IMR-90 (cell line): ENCODE data around the gene POU2F2. TPM values are rescaled to one million over a fixed set of nuclear protein-coding genes. Genes with fewer than 3 reads are reported as not detected.

Experiments used
- ATAC-seq: fragments of 200-7000 bp; cut with Tn5 transposase; 2 replicates; pipeline ENCODE4 v1.9.1; 2020; ENCODE audit warnings: low read depth, mild to moderate bottlenecking, moderate library complexity
- BruUV-seq: library from RNA; stranded (reverse); fragments of 400-500 nt; replicated peaks from 2 replicates; lab custom pipeline; 2021; lab: Mats Ljungman, UMichigan
- CTCF ChIA-PET: fragments of 300-600 bp; formaldehyde crosslinking; extraction: SDS; loops from one replicate; lab custom pipeline; 2021; ENCODE audit warnings: antibody characterized with exemption; lab: Yijun Ruan, JAX
- POLR2A ChIA-PET: fragments of 300-600 bp; sonication (Branson Sonifier 250); formaldehyde crosslinking; loops from one replicate; lab custom pipeline; 2022; ENCODE audit warnings: antibody characterized with exemption; ENCODE audit not compliant: unreplicated experiment; lab: Charles Lee
- DNase-seq: peaks from one replicate; pipeline ENCODE4 v3.0.0; 2013
- H2AFZ ChIP-seq: replicated peaks from 2 replicates; pipeline ENCODE3; 2013; ENCODE audit warnings: low read length, mild to moderate bottlenecking; ENCODE audit not compliant: poor library complexity
- H2AK5ac ChIP-seq: 2 replicates; pipeline ENCODE4 v1.6.1; 2013; ENCODE audit warnings: low read depth, low read length, inconsistent platforms
- H2AK9ac ChIP-seq: replicated peaks from 2 replicates; pipeline ENCODE3; 2013; ENCODE audit warnings: mild to moderate bottlenecking, low read depth, low read length, moderate library complexity; ENCODE audit not compliant: poor library complexity
- H2BK120ac ChIP-seq: 2 replicates; pipeline ENCODE4 v1.6.1; 2013; ENCODE audit warnings: low read depth, low read length, inconsistent platforms
- H2BK15ac ChIP-seq: 3 replicates; pipeline ENCODE4 v1.6.1; 2013; ENCODE audit warnings: low read depth, low read length, inconsistent platforms
- H2BK20ac ChIP-seq: 2 replicates; pipeline ENCODE4 v1.6.1; 2013; ENCODE audit warnings: low read depth, mild to moderate bottlenecking, inconsistent platforms, low read length, moderate library complexity
- H2BK5ac ChIP-seq: 2 replicates; pipeline ENCODE4 v1.6.1; 2013; ENCODE audit warnings: mild to moderate bottlenecking, low read depth, low read length, inconsistent platforms; ENCODE audit not compliant: poor library complexity, severe bottlenecking
- H3K14ac ChIP-seq: replicated peaks from 2 replicates; pipeline ENCODE4 v1.6.1; 2013; ENCODE audit warnings: low read depth, low read length, inconsistent platforms
- H3K18ac ChIP-seq: 2 replicates; pipeline ENCODE4 v1.6.1; 2013; ENCODE audit warnings: low read depth, low read length, control low read depth
- H3K23ac ChIP-seq: 2 replicates; pipeline ENCODE4 v1.6.1; 2013; ENCODE audit warnings: low read depth, low read length, inconsistent platforms
- H3K27ac ChIP-seq: 2 replicates; pipeline ENCODE4 v1.5.1; 2013; ENCODE audit warnings: mild to moderate bottlenecking, control low read depth, low read length; ENCODE audit not compliant: insufficient read depth
- H3K27me3 ChIP-seq: 2 replicates; pipeline ENCODE4 v1.6.1; 2013; ENCODE audit warnings: low read length; ENCODE audit not compliant: control insufficient read depth, insufficient read depth
- H3K36me3 ChIP-seq: 2 replicates; pipeline ENCODE4 v1.6.1; 2013; ENCODE audit warnings: low read length, mixed read lengths; ENCODE audit not compliant: control insufficient read depth, insufficient read depth
- H3K4ac ChIP-seq: 2 replicates; pipeline ENCODE4 v1.6.1; 2013; ENCODE audit warnings: low read depth, low read length, inconsistent platforms
- H3K4me1 ChIP-seq: 2 replicates; pipeline ENCODE4 v1.6.1; 2013; ENCODE audit warnings: low read length, mixed read lengths; ENCODE audit not compliant: control insufficient read depth, insufficient read depth
- H3K4me2 ChIP-seq: 2 replicates; pipeline ENCODE4 v1.6.1; 2013; ENCODE audit warnings: low read depth, mild to moderate bottlenecking, control low read depth, low read length, moderate library complexity
- H3K4me3 ChIP-seq: 2 replicates; pipeline ENCODE4 v1.5.1; 2013; ENCODE audit warnings: low read depth, mild to moderate bottlenecking, control low read depth, low read length, moderate library complexity; ENCODE audit not compliant: insufficient read depth
- H3K56ac ChIP-seq: 2 replicates; pipeline ENCODE4 v1.6.1; 2013; ENCODE audit warnings: low read length, inconsistent platforms; ENCODE audit not compliant: insufficient read depth; ENCODE audit errors: extremely low read depth
- H3K79me1 ChIP-seq, 2 experiments: 2 replicates each; pipeline ENCODE4 v1.6.1; 2013; ENCODE audit warnings: low read length in 2 of 2, inconsistent platforms in 1 of 2, low read depth in 1 of 2
- H3K9ac ChIP-seq: 2 replicates; pipeline ENCODE4 v1.6.1; 2013; ENCODE audit warnings: low read depth, low read length, control low read depth
- H3K9me1 ChIP-seq: 2 replicates; pipeline ENCODE4 v1.6.1; 2013; ENCODE audit warnings: low read length, inconsistent platforms; ENCODE audit not compliant: insufficient read depth
- H3K9me3 ChIP-seq: 2 replicates; pipeline ENCODE4 v1.6.1; 2013; ENCODE audit warnings: low read length; ENCODE audit not compliant: control insufficient read depth, insufficient read depth
- H4K20me1 ChIP-seq: 2 replicates; pipeline ENCODE4 v1.6.1; 2013; ENCODE audit warnings: low read length, inconsistent platforms; ENCODE audit not compliant: insufficient read depth
- H4K5ac ChIP-seq: 2 replicates; pipeline ENCODE4 v1.6.1; 2013; ENCODE audit warnings: mild to moderate bottlenecking, low read depth, low read length, control low read depth
- H4K8ac ChIP-seq, 2 experiments: 2 replicates each; pipeline ENCODE4 v1.6.1; 2013; ENCODE audit warnings: low read depth in 2 of 2, low read length in 2 of 2, control low read depth in 1 of 2, inconsistent platforms in 1 of 2
- H4K91ac ChIP-seq: 2 replicates; pipeline ENCODE4 v1.6.1; 2013; ENCODE audit warnings: low read depth, low read length, inconsistent platforms; ENCODE audit not compliant: insufficient read depth
- BHLHE40 ChIP-seq: fragments of 150-350 bp; IDR thresholded peaks from 2 replicates; pipeline ENCODE4 v1.6.1; 2016; ENCODE audit warnings: mild to moderate bottlenecking, low read depth, low read length
- CEBPB ChIP-seq: IDR thresholded peaks from 2 replicates; pipeline ENCODE4 v1.6.1; 2012; ENCODE audit warnings: low read depth, low read length, improper control_type of control experiment
- CHD1 ChIP-seq: IDR thresholded peaks from 2 replicates; pipeline ENCODE4 v1.6.1; 2012; ENCODE audit warnings: low read depth, low read length, improper control_type of control experiment
- FOS ChIP-seq: fragments of 150-350 bp; IDR thresholded peaks from 2 replicates; pipeline ENCODE4 v1.6.1; 2016; ENCODE audit warnings: low read depth, low read length
- MAFK ChIP-seq: IDR thresholded peaks from 2 replicates; pipeline ENCODE4 v1.6.1; 2012; ENCODE audit warnings: low read depth, low read length, improper control_type of control experiment
- MXI1 ChIP-seq: IDR thresholded peaks from 2 replicates; pipeline ENCODE4 v1.6.1; 2012; ENCODE audit warnings: low read depth, mild to moderate bottlenecking, low read length, moderate library complexity, borderline replicate concordance
- NFE2L2 ChIP-seq: fragments of 150-350 bp; IDR thresholded peaks from 2 replicates; pipeline ENCODE4 v1.6.1; 2016; ENCODE audit warnings: low read depth, mild to moderate bottlenecking, low read length
- POLR2A ChIP-seq: IDR thresholded peaks from 2 replicates; pipeline ENCODE4 v1.6.1; 2012; ENCODE audit warnings: mild to moderate bottlenecking, low read depth, low read length
- RAD21 ChIP-seq: IDR thresholded peaks from 2 replicates; pipeline ENCODE4 v1.6.1; 2012; ENCODE audit warnings: low read length, improper control_type of control experiment
- RCOR1 ChIP-seq: IDR thresholded peaks from 2 replicates; pipeline ENCODE4 v1.6.1; 2012; ENCODE audit warnings: mild to moderate bottlenecking, low read length, improper control_type of control experiment; ENCODE audit not compliant: insufficient replicate concordance
- WGBS, 2 experiments: methylation state at CpG; one replicate each; pipeline versions ENCODE4 v1.1.5 to v1.1.7; 2013; ENCODE audit warnings: missing lambda C conversion rate in 2 of 2; ENCODE audit not compliant: insufficient read length in 1 of 2; ENCODE audit errors: extremely low coverage in 2 of 2; 5-methylcytosine and 5-hydroxymethylcytosine counted together
- dilution Hi-C: fragments of 300-500 bp; cut with HindIII; formaldehyde crosslinking; loops from one replicate; pipeline ENCODE4 v1.14.3; 2018; ENCODE audit warnings: low sequenced_read_pairs; ENCODE audit not compliant: unreplicated experiment
- in situ Hi-C: fragments of 300-500 bp; cut with MboI; formaldehyde crosslinking; loops from 3 replicates; pipeline ENCODE4 v1.14.3; 2019; ENCODE audit warnings: low sequenced_read_pairs, inconsistent platforms, mixed read lengths
- intact Hi-C: fragments of 100-400 bp; cut with micrococcal nuclease; formaldehyde crosslinking; loops from 2 replicates; pipeline ENCODE4 v1.10.0; 2022
- polyA plus RNA-seq, 3 experiments: library from polyadenylated mRNA; depleted of rRNA; stranded (reverse); fragments of >200 nt; gene quantifications; 2 replicates each; pipeline ENCODE4 v1.2.3, GENCODE V29; 2012; ENCODE audit warnings: low replicate concordance in 1 of 3
- total RNA-seq: library from RNA; depleted of rRNA; stranded (reverse); fragments of >200 nt; gene quantifications from 2 replicates; pipeline ENCODE4 v1.2.3, GENCODE V29; 2012
- TF ChIP-seq, protein P1 (sequence below): fragments of 150-350 bp; IDR thresholded peaks from 2 replicates; pipeline ENCODE4 v1.6.1; 2017; ENCODE audit warnings: mild to moderate bottlenecking, antibody characterized with exemption, low read length, low read depth
- TF ChIP-seq, protein P2 (sequence below): conservative IDR thresholded peaks from 2 replicates; pipeline ENCODE4 v1.5.1; 2012; ENCODE audit warnings: mild to moderate bottlenecking, low read depth, low read length, improper control_type of control experiment
- TF ChIP-seq, protein P3 (sequence below): fragments of 150-350 bp; IDR thresholded peaks from 2 replicates; pipeline ENCODE4 v1.6.1; 2016; ENCODE audit warnings: low read depth, mild to moderate bottlenecking, low read length, moderate library complexity, borderline replicate concordance

POU2F2 gene
- total and polyA plus RNA-seq, 2 of the 4 experiments (the other 2 are of a cell fraction) = 0.54 to 5.0 TPM

DNA sequence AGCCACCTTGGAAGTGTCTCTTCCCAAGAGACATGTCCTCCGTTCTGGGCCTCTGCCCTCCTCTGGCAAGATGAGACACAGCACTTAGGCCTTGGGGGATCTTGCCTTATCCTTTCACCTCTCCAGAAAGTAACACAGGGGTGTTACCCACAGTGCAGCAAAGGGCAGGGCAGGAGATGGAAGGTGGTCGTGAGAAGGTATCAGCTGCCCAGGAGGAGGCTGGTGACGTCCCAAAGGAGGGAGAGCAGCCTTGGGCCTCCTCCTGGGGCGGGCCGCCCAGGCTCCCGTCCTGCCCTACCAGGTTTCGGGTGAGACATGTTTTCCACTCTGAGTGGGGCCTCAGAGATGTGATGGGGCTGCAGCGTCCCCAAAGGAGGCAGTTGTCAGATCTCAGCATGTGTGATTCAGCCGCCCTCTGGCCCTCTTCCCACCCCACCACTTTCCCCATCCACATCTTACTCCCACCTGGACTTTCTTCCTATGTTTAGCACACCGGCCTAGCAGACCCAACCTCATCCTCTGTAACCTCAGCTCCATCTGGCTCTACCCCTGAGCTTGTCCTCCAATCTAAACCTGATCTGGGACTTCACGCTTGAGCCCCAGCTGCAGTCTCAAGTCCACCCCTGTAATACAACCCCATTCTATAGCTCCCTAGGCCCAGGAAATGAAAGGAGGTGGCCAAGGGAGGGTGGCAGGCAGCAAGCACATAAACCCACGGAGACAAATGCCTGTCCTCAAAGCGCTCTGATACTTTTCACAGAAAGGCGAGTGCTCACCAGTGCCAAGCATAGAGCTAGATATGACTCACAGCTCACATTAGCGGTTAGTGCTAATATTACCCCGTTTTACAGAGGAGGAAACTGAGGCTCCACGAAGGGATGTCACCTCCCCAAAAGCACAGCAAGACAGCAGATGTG lies 9.3 kb downstream of the POU2F2 start:
- 91% methylated on average over 7 of the region's 17 CpGs; no CpG with 5 or more reads in 1 of the 2 experiments for WGBS, 2 experiments
- Histone ChIP-seq H4K5ac (peak overlapping the region; percentile 4; the same call in 1 of the 2 replicates), H3K9me3 (no peaks in the 10 kb centered on the region), H4K91ac (peak overlapping the region; percentile 90), H3K27ac (peak overlapping the region; percentile 20; the same call in 1 of the 2 replicates), H2BK15ac (peak overlapping the region; percentile 95; the same call in 2 of the 3 replicates), H4K8ac (peak overlapping the region; percentile 64 to 65; a peak in 2 of 4 replicates), H3K23ac (peak overlapping the region; percentile 65; the same call in 1 of the 2 replicates), H3K4me2 (no peak overlapping the region), H3K4ac (peak overlapping the region; percentile 94), H3K4me1 (peaks cover 15% of the 10 kb centered on the region), H3K56ac (no peak overlapping the region), H3K36me3 (no peaks in the 10 kb centered on the region), H2AFZ (peak overlapping the region; percentile 65), H4K20me1 (no peaks in the 10 kb centered on the region), H3K9ac (no peak overlapping the region; the same call in 1 of the 2 replicates), H2BK5ac (peak overlapping the region; percentile 80), H3K4me3 (no peak overlapping the region), H3K18ac (no peak overlapping the region), H3K9me1 (peaks cover 19% of the 10 kb centered on the region), H3K79me1 (peaks cover 0 to 29% of the 10 kb centered on the region in 2 experiments; a peak in 2 of 4 replicates), H2BK120ac (peak overlapping the region; percentile 93), H2AK5ac (peak overlapping the region; percentile 99), H2BK20ac (peak overlapping the region; percentile 92), H3K27me3 (no peaks in the 10 kb centered on the region), H2AK9ac (peak overlapping the region; percentile 84), H3K14ac (peak overlapping the region; percentile 71)
- no TSS peak for BruUV-seq
- ChIA-PET CTCF (interaction anchor here (0.5 to 0.8 kb wide), 4 partner anchors 9 to 15 kb away, joined by 3 to 4 read pairs (median 4); no protein-coding TSS in a partner anchor), POLR2A (interaction anchor here (0.7 kb wide), 1 partner anchor 65 kb away, joined by 3 read pairs; no protein-coding TSS in a partner anchor)
- intact Hi-C loops (no loop called here), in situ Hi-C loops (no loop called here), dilution Hi-C loops (no loop called here)
- DNase-seq (no peak), ATAC-seq (no peak)
- TF ChIP-seq RAD21 (no peak), POLR2A (no peak), BHLHE40 (no peak), CHD1 (no peak), MAFK (no peak), RCOR1 (no peak), CEBPB (no peak), MXI1 (no peak), NFE2L2 (no peak), FOS (no peak)
- TF ChIP-seq, protein P1, sequence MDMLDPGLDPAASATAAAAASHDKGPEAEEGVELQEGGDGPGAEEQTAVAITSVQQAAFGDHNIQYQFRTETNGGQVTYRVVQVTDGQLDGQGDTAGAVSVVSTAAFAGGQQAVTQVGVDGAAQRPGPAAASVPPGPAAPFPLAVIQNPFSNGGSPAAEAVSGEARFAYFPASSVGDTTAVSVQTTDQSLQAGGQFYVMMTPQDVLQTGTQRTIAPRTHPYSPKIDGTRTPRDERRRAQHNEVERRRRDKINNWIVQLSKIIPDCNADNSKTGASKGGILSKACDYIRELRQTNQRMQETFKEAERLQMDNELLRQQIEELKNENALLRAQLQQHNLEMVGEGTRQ = no peak
- TF ChIP-seq, protein P2, sequence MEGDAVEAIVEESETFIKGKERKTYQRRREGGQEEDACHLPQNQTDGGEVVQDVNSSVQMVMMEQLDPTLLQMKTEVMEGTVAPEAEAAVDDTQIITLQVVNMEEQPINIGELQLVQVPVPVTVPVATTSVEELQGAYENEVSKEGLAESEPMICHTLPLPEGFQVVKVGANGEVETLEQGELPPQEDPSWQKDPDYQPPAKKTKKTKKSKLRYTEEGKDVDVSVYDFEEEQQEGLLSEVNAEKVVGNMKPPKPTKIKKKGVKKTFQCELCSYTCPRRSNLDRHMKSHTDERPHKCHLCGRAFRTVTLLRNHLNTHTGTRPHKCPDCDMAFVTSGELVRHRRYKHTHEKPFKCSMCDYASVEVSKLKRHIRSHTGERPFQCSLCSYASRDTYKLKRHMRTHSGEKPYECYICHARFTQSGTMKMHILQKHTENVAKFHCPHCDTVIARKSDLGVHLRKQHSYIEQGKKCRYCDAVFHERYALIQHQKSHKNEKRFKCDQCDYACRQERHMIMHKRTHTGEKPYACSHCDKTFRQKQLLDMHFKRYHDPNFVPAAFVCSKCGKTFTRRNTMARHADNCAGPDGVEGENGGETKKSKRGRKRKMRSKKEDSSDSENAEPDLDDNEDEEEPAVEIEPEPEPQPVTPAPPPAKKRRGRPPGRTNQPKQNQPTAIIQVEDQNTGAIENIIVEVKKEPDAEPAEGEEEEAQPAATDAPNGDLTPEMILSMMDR = no peak
- TF ChIP-seq, protein P3, sequence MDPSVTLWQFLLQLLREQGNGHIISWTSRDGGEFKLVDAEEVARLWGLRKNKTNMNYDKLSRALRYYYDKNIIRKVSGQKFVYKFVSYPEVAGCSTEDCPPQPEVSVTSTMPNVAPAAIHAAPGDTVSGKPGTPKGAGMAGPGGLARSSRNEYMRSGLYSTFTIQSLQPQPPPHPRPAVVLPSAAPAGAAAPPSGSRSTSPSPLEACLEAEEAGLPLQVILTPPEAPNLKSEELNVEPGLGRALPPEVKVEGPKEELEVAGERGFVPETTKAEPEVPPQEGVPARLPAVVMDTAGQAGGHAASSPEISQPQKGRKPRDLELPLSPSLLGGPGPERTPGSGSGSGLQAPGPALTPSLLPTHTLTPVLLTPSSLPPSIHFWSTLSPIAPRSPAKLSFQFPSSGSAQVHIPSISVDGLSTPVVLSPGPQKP = no peak
